NOMO-1 (cell line): ENCODE results near the gene MEIS3.
"Not testable (repeated sequence)": the region's sequence is repeated elsewhere in the genome, so short reads cannot be mapped to it uniquely, and the experiment has no call there.

Experiments used
- DNase-seq, 2 experiments: peaks; one replicate each; lab custom pipeline; 2025; ENCODE audit not compliant: unreplicated experiment in 2 of 2; lab: John Stamatoyannopoulos, UW

The MEIS3 gene

GRCh38 chr19:47389150-47389556 lies 30.2 kb downstream of the MEIS3 start:
- peak; percentile 97 to 98 for DNase-seq

- DNase-seq: peak in 1 of 2 experiments; percentile 68
Observed at GRCh38 chr19:47388721-47389120, 30.6 kb downstream of the MEIS3 start.

GRCh38 chr19:47387623-47388022 lies 31.7 kb downstream of the MEIS3 start:
- not testable (repeated sequence) for DNase-seq

GRCh38 chr19:47386582-47386981 lies 32.7 kb downstream of the MEIS3 start:
- not testable (repeated sequence) for DNase-seq

- DNase-seq: not testable (repeated sequence)
Observed at GRCh38 chr19:47384533-47384932, 34.8 kb downstream of the MEIS3 start.

GRCh38 chr19:47383890-47384289 lies 35.4 kb downstream of the MEIS3 start:
- DNase-seq: not testable (repeated sequence)

DNA sequence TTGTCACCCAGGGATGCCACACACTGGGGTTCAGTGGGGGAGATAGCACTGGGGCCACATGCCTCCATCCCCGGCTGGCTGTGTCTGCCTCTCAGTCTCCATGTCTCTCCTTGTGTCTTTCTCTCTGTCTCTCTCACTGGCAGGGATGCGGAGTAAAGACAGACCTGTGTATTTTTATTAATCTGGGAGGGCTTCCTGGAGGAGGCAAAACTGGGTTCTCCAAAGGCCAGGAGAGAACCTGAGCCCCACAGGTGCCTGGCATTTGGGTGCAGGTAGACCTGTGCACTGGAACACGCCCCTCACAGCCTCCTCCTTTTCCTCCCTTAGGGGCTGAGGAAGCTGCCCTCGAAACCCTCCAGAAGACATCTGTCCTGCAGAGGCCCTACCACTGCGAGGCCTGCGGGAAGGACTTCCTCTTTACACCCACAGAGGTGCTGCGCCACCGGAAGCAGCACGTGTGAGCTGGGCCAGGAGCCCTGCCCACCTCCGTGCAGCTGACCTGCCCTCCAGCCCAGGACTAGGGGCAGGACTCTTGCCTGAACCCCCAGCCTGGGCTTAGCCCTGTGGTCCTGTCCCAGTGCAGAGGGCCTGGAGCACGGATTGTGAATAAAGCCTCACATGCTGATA lies 37.6 kb downstream of the MEIS3 start:
- peak; percentile 69 to 71 for DNase-seq

- DNase-seq: no peak
Observed at GRCh38 chr19:47381121-47381520, 38.2 kb downstream of the MEIS3 start.

DNA sequence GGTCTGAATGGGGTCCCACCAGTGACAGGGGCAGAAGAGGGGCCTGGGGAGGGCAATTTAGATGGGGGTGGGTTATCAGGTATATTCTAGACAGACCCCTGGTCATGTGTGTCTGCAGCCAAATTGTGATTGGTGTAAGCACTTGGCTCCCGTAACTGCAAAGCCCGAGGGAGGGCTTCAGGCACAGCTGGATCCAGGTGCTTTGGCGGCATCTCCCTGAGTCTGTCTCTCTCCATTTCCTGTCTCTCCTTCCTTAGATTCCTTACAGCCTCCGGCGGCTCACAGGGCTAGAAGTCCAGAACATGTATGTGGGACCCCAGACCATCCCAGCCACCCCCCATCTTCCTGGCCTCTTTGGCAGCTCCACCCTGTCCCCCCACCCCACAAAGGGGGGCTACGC lies 38.8 kb downstream of the MEIS3 start:
- DNase-seq: no peak

- no peak for DNase-seq
Observed at GRCh38 chr19:47379381-47379938, 39.9 kb downstream of the MEIS3 start.

- DNase-seq: no peak
Observed at GRCh38 chr19:47378246-47378645, 41.1 kb downstream of the MEIS3 start.

- DNase-seq: no peak
Observed at GRCh38 chr19:47377801-47378200, 41.5 kb downstream of the MEIS3 start.

DNA sequence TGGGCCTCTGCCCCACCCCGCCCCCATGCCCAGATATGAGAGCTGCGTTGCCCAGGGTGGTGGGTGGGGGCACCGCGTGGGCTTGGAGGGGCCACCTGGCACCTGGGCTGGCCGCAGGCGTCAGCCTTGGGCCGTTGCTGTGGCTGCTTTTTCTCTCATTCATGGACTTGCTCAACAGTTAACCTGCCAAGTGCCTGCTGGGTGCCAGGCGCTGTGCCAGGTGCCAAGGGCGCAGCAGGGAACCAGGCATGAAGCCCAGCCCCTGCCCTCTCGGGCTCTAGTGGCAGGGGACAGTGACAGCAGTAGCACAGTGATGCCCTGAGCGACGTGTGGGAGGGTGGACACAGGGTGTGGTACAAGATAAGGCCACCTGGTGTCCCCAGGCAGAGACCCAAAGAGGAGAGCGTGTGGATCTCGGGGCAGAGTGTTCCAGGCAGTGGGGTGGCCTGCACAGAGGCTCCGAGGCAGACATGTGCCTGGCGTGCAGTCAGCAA lies 42.1 kb downstream of the MEIS3 start:
- no peak for DNase-seq

GRCh38 chr19:47376589-47377144 lies 42.7 kb downstream of the MEIS3 start:
- peak; percentile 49 to 74 for DNase-seq

- DNase-seq: no peak
Observed at GRCh38 chr19:47375694-47376588, 43.4 kb downstream of the MEIS3 start.

DNA sequence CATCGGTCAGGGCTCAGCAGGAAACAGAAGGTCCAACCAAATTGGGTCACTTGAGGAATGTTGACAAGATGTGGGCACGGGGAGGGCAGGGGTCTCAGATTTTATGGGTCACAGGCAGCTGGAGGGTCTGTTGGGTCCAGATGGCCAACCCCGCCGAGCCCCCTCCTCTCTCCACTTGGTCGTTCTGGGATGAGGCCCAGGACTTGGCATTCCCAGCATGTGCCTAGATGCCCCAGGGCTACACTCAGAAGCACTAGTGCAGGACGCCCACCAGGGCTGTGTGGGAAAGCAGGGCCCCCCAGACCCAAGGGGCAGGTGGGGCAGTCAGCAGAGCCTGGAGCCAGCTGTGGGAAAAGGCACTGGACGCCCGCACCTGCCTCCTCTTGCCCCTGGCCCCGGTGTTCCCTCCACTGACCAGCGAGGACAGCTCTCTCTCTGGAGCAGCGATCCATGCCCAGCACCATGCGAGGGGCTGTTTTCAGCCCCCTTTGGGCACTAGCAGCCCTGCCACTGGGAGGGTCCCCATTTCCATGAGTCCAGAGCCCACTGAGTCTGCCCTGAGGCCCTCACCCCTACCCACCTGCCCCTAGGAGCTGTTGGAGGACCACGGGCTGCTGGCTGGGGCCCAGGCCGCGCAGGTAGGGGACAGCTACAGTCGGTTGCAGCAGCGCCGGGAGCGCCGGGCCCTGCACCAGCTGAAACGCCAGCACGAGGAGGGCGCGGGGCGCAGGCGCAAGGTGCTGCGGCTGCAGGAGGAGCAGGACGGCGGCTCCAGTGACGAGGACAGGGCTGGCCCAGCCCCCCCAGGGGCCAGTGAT lies 44.2 kb downstream of the MEIS3 start:
- no peak for DNase-seq

- no peak for DNase-seq
Observed at GRCh38 chr19:47373246-47374240, 45.8 kb downstream of the MEIS3 start.

- no peak for DNase-seq
Observed at GRCh38 chr19:47372603-47373002, 46.7 kb downstream of the MEIS3 start.

GRCh38 chr19:47371261-47371660 lies 48.1 kb downstream of the MEIS3 start:
- DNase-seq: no peak
